Measurements from ENCODE around the gene SRRM5. TPM values are rescaled to one million over a fixed set of nuclear protein-coding genes. Genes with fewer than 3 reads are reported as not detected.

Gene SRRM5
- total and polyA plus RNA-seq, 2 of the 4 experiments (the other 2 are of a cell fraction), result 0.10 TPM; not detected in 1

GRCh38 chr19:43643326-43643725 lies 31.4 kb downstream of the SRRM5 start:
- Histone ChIP-seq H4K91ac (ENCODE audit: insufficient read depth, low read depth, low read length) (no peak overlapping the region), H3K4me1 (ENCODE audit: control insufficient read depth, insufficient read depth, low read length) (peaks cover 5% of the 10 kb centered on the region), H2BK120ac (ENCODE audit: low read depth, low read length) (no peak overlapping the region), H3K27ac (ENCODE audit: insufficient read depth, low read length) (no peak overlapping the region), H4K5ac (ENCODE audit: low read depth, low read length) (no peak overlapping the region), H3K4me3 (ENCODE audit: insufficient read depth, low read depth, low read length) (no peak overlapping the region), H3K14ac (replicated peaks; ENCODE audit: low read depth, low read length) (no peak overlapping the region), H3K4me2 (ENCODE audit: low read depth, low read length) (no peak overlapping the region), H3K9me1 (ENCODE audit: insufficient read depth, low read length) (no peaks in the 10 kb centered on the region), H2BK15ac (ENCODE audit: low read depth, low read length) (no peak overlapping the region), H3K9ac (ENCODE audit: low read depth, low read length) (no peak overlapping the region), H2AFZ (replicated peaks; ENCODE audit: low read length, poor library complexity) (no peak overlapping the region), H3K27me3 (ENCODE audit: control insufficient read depth, insufficient read depth, low read length) (peaks cover 20% of the 10 kb centered on the region), H4K8ac (ENCODE audit: low read depth in 2 of 2, low read length in 2 of 2) (no peak overlapping the region), H3K9me3 (ENCODE audit: control insufficient read depth, insufficient read depth, low read length) (no peaks in the 10 kb centered on the region), H3K23ac (ENCODE audit: low read depth, low read length) (no peak overlapping the region), H4K20me1 (ENCODE audit: insufficient read depth, low read length) (no peaks in the 10 kb centered on the region), H3K56ac (ENCODE audit: extremely low read depth, insufficient read depth, low read length) (no peak overlapping the region), H2BK5ac (ENCODE audit: low read depth, low read length, poor library complexity, severe bottlenecking) (no peak overlapping the region), H2BK20ac (ENCODE audit: low read depth, low read length) (no peak overlapping the region), H3K18ac (ENCODE audit: low read depth, low read length) (no peak overlapping the region), H3K4ac (ENCODE audit: low read depth, low read length) (no peak overlapping the region), H3K79me1 (ENCODE audit: low read depth in 1 of 2, low read length in 2 of 2) (no peaks in the 10 kb centered on the region; a peak in 1 of 4 replicates), H2AK5ac (ENCODE audit: low read depth, low read length) (no peak overlapping the region), H3K36me3 (ENCODE audit: control insufficient read depth, insufficient read depth, low read length) (peaks cover 7% of the 10 kb centered on the region), H2AK9ac (replicated peaks; ENCODE audit: low read depth, low read length, poor library complexity) (no peak overlapping the region)
- in situ Hi-C loops (cut with MboI; ENCODE audit: low sequenced_read_pairs), result no loop called here
- intact Hi-C loops (cut with micrococcal nuclease), result no loop called here
- no peak for ATAC-seq (ENCODE audit: low read depth)
- no peak for DNase-seq
- TF ChIP-seq, protein P1, sequence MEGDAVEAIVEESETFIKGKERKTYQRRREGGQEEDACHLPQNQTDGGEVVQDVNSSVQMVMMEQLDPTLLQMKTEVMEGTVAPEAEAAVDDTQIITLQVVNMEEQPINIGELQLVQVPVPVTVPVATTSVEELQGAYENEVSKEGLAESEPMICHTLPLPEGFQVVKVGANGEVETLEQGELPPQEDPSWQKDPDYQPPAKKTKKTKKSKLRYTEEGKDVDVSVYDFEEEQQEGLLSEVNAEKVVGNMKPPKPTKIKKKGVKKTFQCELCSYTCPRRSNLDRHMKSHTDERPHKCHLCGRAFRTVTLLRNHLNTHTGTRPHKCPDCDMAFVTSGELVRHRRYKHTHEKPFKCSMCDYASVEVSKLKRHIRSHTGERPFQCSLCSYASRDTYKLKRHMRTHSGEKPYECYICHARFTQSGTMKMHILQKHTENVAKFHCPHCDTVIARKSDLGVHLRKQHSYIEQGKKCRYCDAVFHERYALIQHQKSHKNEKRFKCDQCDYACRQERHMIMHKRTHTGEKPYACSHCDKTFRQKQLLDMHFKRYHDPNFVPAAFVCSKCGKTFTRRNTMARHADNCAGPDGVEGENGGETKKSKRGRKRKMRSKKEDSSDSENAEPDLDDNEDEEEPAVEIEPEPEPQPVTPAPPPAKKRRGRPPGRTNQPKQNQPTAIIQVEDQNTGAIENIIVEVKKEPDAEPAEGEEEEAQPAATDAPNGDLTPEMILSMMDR (conservative IDR thresholded peaks at IDR 0.05; ENCODE audit: low read depth, low read length), result no peak
- TF ChIP-seq CEBPB (IDR thresholded peaks at IDR 0.05; ENCODE audit: low read depth, low read length) (no peak), MXI1 (IDR thresholded peaks at IDR 0.05; ENCODE audit: borderline replicate concordance, low read depth, low read length) (no peak), POLR2A (IDR thresholded peaks at IDR 0.05; ENCODE audit: low read depth, low read length) (no peak), MAFK (IDR thresholded peaks at IDR 0.05; ENCODE audit: low read depth, low read length) (no peak), NFE2L2 (IDR thresholded peaks at IDR 0.05; ENCODE audit: low read depth, low read length) (no peak), BHLHE40 (IDR thresholded peaks at IDR 0.05; ENCODE audit: low read depth, low read length) (no peak), RAD21 (IDR thresholded peaks at IDR 0.05; ENCODE audit: low read length) (no peak), RCOR1 (IDR thresholded peaks at IDR 0.05; ENCODE audit: insufficient replicate concordance, low read length) (no peak), RFX5 (IDR thresholded peaks at IDR 0.05; ENCODE audit: low read depth, low read length) (no peak)
- TF ChIP-seq, protein P2, sequence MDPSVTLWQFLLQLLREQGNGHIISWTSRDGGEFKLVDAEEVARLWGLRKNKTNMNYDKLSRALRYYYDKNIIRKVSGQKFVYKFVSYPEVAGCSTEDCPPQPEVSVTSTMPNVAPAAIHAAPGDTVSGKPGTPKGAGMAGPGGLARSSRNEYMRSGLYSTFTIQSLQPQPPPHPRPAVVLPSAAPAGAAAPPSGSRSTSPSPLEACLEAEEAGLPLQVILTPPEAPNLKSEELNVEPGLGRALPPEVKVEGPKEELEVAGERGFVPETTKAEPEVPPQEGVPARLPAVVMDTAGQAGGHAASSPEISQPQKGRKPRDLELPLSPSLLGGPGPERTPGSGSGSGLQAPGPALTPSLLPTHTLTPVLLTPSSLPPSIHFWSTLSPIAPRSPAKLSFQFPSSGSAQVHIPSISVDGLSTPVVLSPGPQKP (IDR thresholded peaks at IDR 0.05; ENCODE audit: borderline replicate concordance, low read depth, low read length), result no peak
- POLR2A ChIA-PET (ENCODE audit: unreplicated experiment), result no interaction called here
- no TSS peak for BruUV-seq (replicated peaks)
- dilution Hi-C loops (cut with HindIII; ENCODE audit: low sequenced_read_pairs, unreplicated experiment), result no loop called here
- no CpG with 5 or more reads among the region's 3 CpGs for WGBS, 2 experiments (ENCODE audit: extremely low coverage in 2 of 2, insufficient read length in 1 of 2)
- CTCF ChIA-PET, result no interaction called here
